Left renal cortex interstitium (tissue), 4 donors: ENCODE measurements around the gene METTL22. TPM values are rescaled to one million over a fixed set of nuclear protein-coding genes. Genes with fewer than 3 reads are reported as not detected.

Source experiments
- DNase-seq, 4 donors: peaks; one replicate each; pipeline ENCODE4 v3.0.0-alpha.2; 2013; ENCODE audit warnings: low read depth in 4 of 4, low spot score in 2 of 4, missing footprints in 1 of 4
- polyA plus RNA-seq, 4 donors: library from polyadenylated mRNA; unstranded; fragments of 120-200 nt; gene quantifications; one replicate each; pipeline ENCODE4 v1.2.1, GENCODE V29; 2013; ENCODE audit not compliant: insufficient read length in 4 of 4

METTL22 gene
- 10 to 100 TPM; 16.1 to 33.8 (median 20.7) TPM for polyA plus RNA-seq

GRCh38 chr16:8621572-8622314, at the start of gene METTL22:
TSS of gene METTL22 (plus strand) at chr16:8621698. CDS start at chr16:8625666, 3,968 bp downstream.
- peak; percentile 69 to 84 (median 78) for DNase-seq

- no peak for DNase-seq
Observed at GRCh38 chr16:8572063-8572918, 49.2 kb upstream of the METTL22 start.

- DNase-seq = no peak
Observed at GRCh38 chr16:8572919-8573724, 48.4 kb upstream of the METTL22 start.

GRCh38 chr16:8575399-8575798, 46.1 kb upstream of the METTL22 start:
- DNase-seq = no peak

GRCh38 chr16:8576141-8577004, 45.1 kb upstream of the METTL22 start:
- DNase-seq = no peak

GRCh38 chr16:8577678-8578304, 43.7 kb upstream of the METTL22 start:
- no peak for DNase-seq

GRCh38 chr16:8579559-8579958, 41.9 kb upstream of the METTL22 start:
- DNase-seq = no peak

GRCh38 chr16:8581831-8582580, 39.5 kb upstream of the METTL22 start:
- DNase-seq = peak in 3 of 4 donors; percentile 25 to 48 (median 35)

- DNase-seq = no peak
Observed at GRCh38 chr16:8583199-8583598, 38.3 kb upstream of the METTL22 start.

GRCh38 chr16:8583732-8584131, 37.8 kb upstream of the METTL22 start:
- no peak for DNase-seq

- DNase-seq = no peak
Observed at GRCh38 chr16:8585041-8585440, 36.5 kb upstream of the METTL22 start.

GRCh38 chr16:8585857-8586256, 35.6 kb upstream of the METTL22 start:
- DNase-seq = no peak

GRCh38 chr16:8587065-8587464, 34.4 kb upstream of the METTL22 start:
- no peak for DNase-seq

GRCh38 chr16:8588682-8589056, 32.8 kb upstream of the METTL22 start:
- no peak for DNase-seq

- no peak for DNase-seq
Observed at GRCh38 chr16:8589057-8589899, 32.2 kb upstream of the METTL22 start.

- DNase-seq = no peak
Observed at GRCh38 chr16:8589900-8590688, 31.4 kb upstream of the METTL22 start, which contains the start of gene TMEM114. TSS of gene TMEM114 (minus strand) at chr16:8590511. CDS start at chr16:8589838, 673 bp downstream.

- DNase-seq = no peak
Observed at GRCh38 chr16:8590811-8591210, 30.7 kb upstream of the METTL22 start.
